Measurements from ENCODE around the gene ANKRD44.

Gene ANKRD44

DNA sequence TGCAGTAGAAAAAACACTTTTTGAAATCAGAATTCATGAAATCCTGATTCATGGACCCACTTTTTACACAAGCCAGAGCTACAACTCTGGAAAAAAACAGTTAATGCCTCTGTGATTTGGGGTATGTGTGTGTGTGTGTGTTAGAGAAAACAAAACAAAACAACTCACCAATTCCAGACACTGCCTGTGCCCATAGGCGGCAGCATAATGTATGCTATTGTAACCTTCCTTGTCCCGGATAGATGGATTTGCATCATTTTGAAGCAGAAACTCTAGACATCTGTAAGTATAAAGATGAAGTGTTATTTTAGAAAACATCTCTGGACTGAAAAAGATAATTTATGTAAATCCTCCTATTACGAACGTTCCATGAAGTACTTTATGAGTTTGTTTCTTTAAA is 232.0 kb downstream of the ANKRD44 start:
- H3K27me3 ChIP-seq (ENCODE audit: insufficient read depth, low read length): no peaks in the 10 kb centered on the region
- H4K12ac ChIP-seq (ENCODE audit: low read depth, low read length): no peak overlapping the region
- no peak overlapping the region for H4K91ac ChIP-seq (ENCODE audit: low read depth, low read length)
- H3K9ac ChIP-seq (ENCODE audit: low read length): no peak overlapping the region
- no peak overlapping the region for H2AFZ ChIP-seq (ENCODE audit: insufficient read depth, low read length, poor library complexity)
- no peak overlapping the region for H4K8ac ChIP-seq (ENCODE audit: low read depth, low read length)
- H3K79me1 ChIP-seq (ENCODE audit: low read length): no peaks in the 10 kb centered on the region
- DNase-seq: no peak
- no CpG with 5 or more reads among the region's 4 CpGs for WGBS (ENCODE audit: extremely low coverage, insufficient coverage, insufficient read length)
- no peak overlapping the region for H3K4me2 ChIP-seq (ENCODE audit: low read length)
- H2BK5ac ChIP-seq (ENCODE audit: low read depth, low read length, poor library complexity): no peak overlapping the region
- no peak overlapping the region for H3K4ac ChIP-seq (ENCODE audit: low read depth, low read length)
- H3K23ac ChIP-seq (ENCODE audit: low read length): no peak overlapping the region
- H3K4me1 ChIP-seq (ENCODE audit: control insufficient read depth in 1 of 2, insufficient read depth in 2 of 2, low read length in 2 of 2): no peaks in the 10 kb centered on the region
- no peaks in the 10 kb centered on the region for H3K36me3 ChIP-seq (ENCODE audit: control insufficient read depth in 1 of 2, insufficient read depth in 2 of 2, low read length in 2 of 2)
- no peaks in the 10 kb centered on the region for H3K9me3 ChIP-seq (ENCODE audit: insufficient read depth, low read depth, low read length)
- H3K79me2 ChIP-seq (ENCODE audit: control insufficient read depth, insufficient read depth, low read length, poor library complexity): no peaks in the 10 kb centered on the region
- no peak overlapping the region for H3K14ac ChIP-seq (ENCODE audit: low read length)
- H3K18ac ChIP-seq (ENCODE audit: low read length): no peak overlapping the region
- no peak overlapping the region for H3K4me3 ChIP-seq (ENCODE audit: low read depth, low read length)
- no peak overlapping the region for H2AK5ac ChIP-seq (ENCODE audit: low read length)
- H2BK120ac ChIP-seq (ENCODE audit: insufficient read depth, low read length, poor library complexity): no peak overlapping the region
- no peak overlapping the region for H3K27ac ChIP-seq (ENCODE audit: low read depth, low read length)
- H2BK12ac ChIP-seq (ENCODE audit: low read length): no peak overlapping the region

DNA sequence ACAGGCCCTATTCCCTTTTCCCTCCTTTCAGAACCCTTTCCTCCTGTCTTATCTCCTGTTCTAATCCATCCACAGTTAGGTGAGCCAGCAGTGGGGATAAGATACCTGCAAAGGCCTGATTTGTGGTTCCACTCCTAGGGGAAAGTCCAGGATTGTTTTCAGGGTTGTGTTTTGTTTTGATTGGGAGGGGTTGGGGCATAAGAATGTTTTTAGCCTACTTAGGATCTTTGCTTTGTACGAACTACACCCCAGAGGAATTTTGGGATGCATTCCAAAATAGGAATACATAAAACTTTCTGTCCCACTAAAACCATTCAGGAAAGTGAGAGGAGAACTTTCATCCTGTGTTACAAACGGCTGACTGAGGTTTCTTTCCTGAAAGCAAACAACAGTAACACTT is 233.2 kb downstream of the ANKRD44 start:
- H2AK5ac ChIP-seq (ENCODE audit: low read length): no peak overlapping the region
- WGBS (ENCODE audit: extremely low coverage, insufficient coverage, insufficient read length): no CpG with 5 or more reads among the region's 2 CpGs
- no peak overlapping the region for H3K4me3 ChIP-seq (ENCODE audit: low read depth, low read length)
- H3K4me2 ChIP-seq (ENCODE audit: low read length): no peak overlapping the region
- H4K12ac ChIP-seq (ENCODE audit: low read depth, low read length): no peak overlapping the region
- H3K27me3 ChIP-seq (ENCODE audit: insufficient read depth, low read length): no peaks in the 10 kb centered on the region
- DNase-seq: no peak
- H4K8ac ChIP-seq (ENCODE audit: low read depth, low read length): no peak overlapping the region
- no peaks in the 10 kb centered on the region for H3K79me2 ChIP-seq (ENCODE audit: control insufficient read depth, insufficient read depth, low read length, poor library complexity)
- no peak overlapping the region for H3K14ac ChIP-seq (ENCODE audit: low read length)
- no peak overlapping the region for H4K91ac ChIP-seq (ENCODE audit: low read depth, low read length)
- H3K79me1 ChIP-seq (ENCODE audit: low read length): no peaks in the 10 kb centered on the region
- H3K18ac ChIP-seq (ENCODE audit: low read length): no peak overlapping the region
- H2BK12ac ChIP-seq (ENCODE audit: low read length): no peak overlapping the region
- H2BK120ac ChIP-seq (ENCODE audit: insufficient read depth, low read length, poor library complexity): no peak overlapping the region
- H2AFZ ChIP-seq (ENCODE audit: insufficient read depth, low read length, poor library complexity): no peak overlapping the region
- no peaks in the 10 kb centered on the region for H3K36me3 ChIP-seq (ENCODE audit: control insufficient read depth in 1 of 2, insufficient read depth in 2 of 2, low read length in 2 of 2)
- H3K27ac ChIP-seq (ENCODE audit: low read depth, low read length): no peak overlapping the region
- no peaks in the 10 kb centered on the region for H3K4me1 ChIP-seq (ENCODE audit: control insufficient read depth in 1 of 2, insufficient read depth in 2 of 2, low read length in 2 of 2)
- H3K9ac ChIP-seq (ENCODE audit: low read length): no peak overlapping the region
- no peaks in the 10 kb centered on the region for H3K9me3 ChIP-seq (ENCODE audit: insufficient read depth, low read depth, low read length)
- no peak overlapping the region for H3K4ac ChIP-seq (ENCODE audit: low read depth, low read length)
- no peak overlapping the region for H3K23ac ChIP-seq (ENCODE audit: low read length)
- no peak overlapping the region for H2BK5ac ChIP-seq (ENCODE audit: low read depth, low read length, poor library complexity)

DNA sequence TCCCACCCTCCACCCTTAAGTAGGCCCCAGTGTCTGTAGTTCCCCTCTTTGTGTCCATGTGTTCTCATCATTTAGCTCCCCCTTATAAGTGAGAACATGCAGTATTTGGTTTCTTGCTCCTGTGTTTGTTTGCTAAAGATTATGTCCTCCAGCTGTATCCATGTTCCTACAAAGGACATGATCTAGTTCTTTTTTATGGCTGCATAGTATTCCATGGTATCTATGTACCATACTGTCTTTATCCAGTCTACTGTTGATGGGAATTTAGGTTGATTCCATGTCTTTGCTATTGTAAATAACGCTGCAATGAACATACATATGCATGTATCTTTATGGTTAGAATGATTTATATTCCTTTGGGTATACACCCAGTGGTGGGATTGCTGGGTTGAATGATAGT is 233.9 kb downstream of the ANKRD44 start:
- H4K12ac ChIP-seq (ENCODE audit: low read depth, low read length): no peak overlapping the region
- H2BK5ac ChIP-seq (ENCODE audit: low read depth, low read length, poor library complexity): no peak overlapping the region
- no peak overlapping the region for H3K4me3 ChIP-seq (ENCODE audit: low read depth, low read length)
- no peak overlapping the region for H2AK5ac ChIP-seq (ENCODE audit: low read length)
- no peak for DNase-seq
- no peak overlapping the region for H2BK120ac ChIP-seq (ENCODE audit: insufficient read depth, low read length, poor library complexity)
- no peaks in the 10 kb centered on the region for H3K27me3 ChIP-seq (ENCODE audit: insufficient read depth, low read length)
- no peak overlapping the region for H3K27ac ChIP-seq (ENCODE audit: low read depth, low read length)
- H3K9ac ChIP-seq (ENCODE audit: low read length): no peak overlapping the region
- no peak overlapping the region for H4K91ac ChIP-seq (ENCODE audit: low read depth, low read length)
- no peaks in the 10 kb centered on the region for H3K4me1 ChIP-seq (ENCODE audit: control insufficient read depth in 1 of 2, insufficient read depth in 2 of 2, low read length in 2 of 2)
- H3K4me2 ChIP-seq (ENCODE audit: low read length): no peak overlapping the region
- H2BK12ac ChIP-seq (ENCODE audit: low read length): no peak overlapping the region
- no peaks in the 10 kb centered on the region for H3K79me2 ChIP-seq (ENCODE audit: control insufficient read depth, insufficient read depth, low read length, poor library complexity)
- no peak overlapping the region for H3K23ac ChIP-seq (ENCODE audit: low read length)
- no CpG with 5 or more reads among the region's 1 CpG for WGBS (ENCODE audit: extremely low coverage, insufficient coverage, insufficient read length)
- H3K14ac ChIP-seq (ENCODE audit: low read length): no peak overlapping the region
- H3K9me3 ChIP-seq (ENCODE audit: insufficient read depth, low read depth, low read length): no peaks in the 10 kb centered on the region
- no peaks in the 10 kb centered on the region for H3K79me1 ChIP-seq (ENCODE audit: low read length)
- H4K8ac ChIP-seq (ENCODE audit: low read depth, low read length): no peak overlapping the region
- H3K4ac ChIP-seq (ENCODE audit: low read depth, low read length): no peak overlapping the region
- H3K18ac ChIP-seq (ENCODE audit: low read length): no peak overlapping the region
- no peak overlapping the region for H2AFZ ChIP-seq (ENCODE audit: insufficient read depth, low read length, poor library complexity)
- no peaks in the 10 kb centered on the region for H3K36me3 ChIP-seq (ENCODE audit: control insufficient read depth in 1 of 2, insufficient read depth in 2 of 2, low read length in 2 of 2)

- no peak overlapping the region for H3K4me3 ChIP-seq (ENCODE audit: low read depth, low read length)
- no peak overlapping the region for H4K8ac ChIP-seq (ENCODE audit: low read depth, low read length)
- no peak overlapping the region for H3K27ac ChIP-seq (ENCODE audit: low read depth, low read length)
- H2BK12ac ChIP-seq (ENCODE audit: low read length): no peak overlapping the region
- no peak overlapping the region for H2AK5ac ChIP-seq (ENCODE audit: low read length)
- no peaks in the 10 kb centered on the region for H3K4me1 ChIP-seq (ENCODE audit: control insufficient read depth in 1 of 2, insufficient read depth in 2 of 2, low read length in 2 of 2)
- no peak overlapping the region for H3K18ac ChIP-seq (ENCODE audit: low read length)
- H2BK120ac ChIP-seq (ENCODE audit: insufficient read depth, low read length, poor library complexity): no peak overlapping the region
- no peak overlapping the region for H3K23ac ChIP-seq (ENCODE audit: low read length)
- H3K79me2 ChIP-seq (ENCODE audit: control insufficient read depth, insufficient read depth, low read length, poor library complexity): no peaks in the 10 kb centered on the region
- H3K4me2 ChIP-seq (ENCODE audit: low read length): no peak overlapping the region
- H3K36me3 ChIP-seq (ENCODE audit: control insufficient read depth in 1 of 2, insufficient read depth in 2 of 2, low read length in 2 of 2): no peaks in the 10 kb centered on the region
- no peaks in the 10 kb centered on the region for H3K79me1 ChIP-seq (ENCODE audit: low read length)
- H2AFZ ChIP-seq (ENCODE audit: insufficient read depth, low read length, poor library complexity): no peak overlapping the region
- H3K27me3 ChIP-seq (ENCODE audit: insufficient read depth, low read length): no peaks in the 10 kb centered on the region
- peak in 1 of 2 donors; percentile 54 for DNase-seq
- H3K14ac ChIP-seq (ENCODE audit: low read length): no peak overlapping the region
- H4K91ac ChIP-seq (ENCODE audit: low read depth, low read length): no peak overlapping the region
- H3K4ac ChIP-seq (ENCODE audit: low read depth, low read length): no peak overlapping the region
- H3K9me3 ChIP-seq (ENCODE audit: insufficient read depth, low read depth, low read length): no peaks in the 10 kb centered on the region
- no peak overlapping the region for H3K9ac ChIP-seq (ENCODE audit: low read length)
- WGBS (ENCODE audit: extremely low coverage, insufficient coverage, insufficient read length): no CpG with 5 or more reads among the region's 7 CpGs
- H2BK5ac ChIP-seq (ENCODE audit: low read depth, low read length, poor library complexity): no peak overlapping the region
- H4K12ac ChIP-seq (ENCODE audit: low read depth, low read length): no peak overlapping the region
These were observed 234.7 kb downstream of the ANKRD44 start for GRCh38 chr2:197075754-197076337.

All from trophoblast cell (in vitro differentiated cells and primary cell).